Esophagus muscularis mucosa (tissue), 4 donors: ENCODE results near the gene TMEM132C.

Source experiments
- CTCF ChIP-seq, 3 experiments: fragments of 200-600 bp in 2 of 3; fragments of 450-650 bp in 1 of 3; sonication (generic) in 2 of 3; IDR thresholded peaks; one replicate each; pipeline ENCODE4 v1.5.1; 2017 to 2019; ENCODE audit warnings: antibody characterized with exemption in 3 of 3, mild to moderate bottlenecking in 2 of 3, moderate library complexity in 1 of 3
- EP300 ChIP-seq: sonication (generic); formaldehyde crosslinking; IDR thresholded peaks from one replicate; pipeline ENCODE4 v1.6.1; 2017; ENCODE audit warnings: antibody characterized with exemption
- POLR2A ChIP-seq: fragments of 450-650 bp; IDR thresholded peaks from one replicate; pipeline ENCODE4 v1.6.1; 2017; ENCODE audit warnings: antibody characterized with exemption, moderate library complexity, mild to moderate bottlenecking, low read depth
- POLR2AphosphoS5 ChIP-seq, 2 donors: sonication (generic); formaldehyde crosslinking; IDR thresholded peaks; one replicate each; pipeline ENCODE4 v1.6.1; 2017; ENCODE audit warnings: antibody characterized with exemption in 2 of 2

- no peak for TF ChIP-seq POLR2AphosphoS5 (IDR thresholded peaks at IDR 0.05)
- no peak for TF ChIP-seq CTCF (IDR thresholded peaks at IDR 0.05)
- no peak for TF ChIP-seq POLR2A
- no peak for TF ChIP-seq EP300
Measured at GRCh38 chr12:128754275-128754674, 487.3 kb downstream of the TMEM132C start.
